Measurements from ENCODE around the gene NDEL1. TPM values are rescaled to one million over a fixed set of nuclear protein-coding genes. Genes with fewer than 3 reads are reported as not detected.

The NDEL1 gene
- total and polyA plus RNA-seq, 9 of the 15 experiments (the other 6 are each of a cell fraction or from before 2014, with no cell fraction given): 0.86 to 30.5 (median 22.7) TPM

DNA sequence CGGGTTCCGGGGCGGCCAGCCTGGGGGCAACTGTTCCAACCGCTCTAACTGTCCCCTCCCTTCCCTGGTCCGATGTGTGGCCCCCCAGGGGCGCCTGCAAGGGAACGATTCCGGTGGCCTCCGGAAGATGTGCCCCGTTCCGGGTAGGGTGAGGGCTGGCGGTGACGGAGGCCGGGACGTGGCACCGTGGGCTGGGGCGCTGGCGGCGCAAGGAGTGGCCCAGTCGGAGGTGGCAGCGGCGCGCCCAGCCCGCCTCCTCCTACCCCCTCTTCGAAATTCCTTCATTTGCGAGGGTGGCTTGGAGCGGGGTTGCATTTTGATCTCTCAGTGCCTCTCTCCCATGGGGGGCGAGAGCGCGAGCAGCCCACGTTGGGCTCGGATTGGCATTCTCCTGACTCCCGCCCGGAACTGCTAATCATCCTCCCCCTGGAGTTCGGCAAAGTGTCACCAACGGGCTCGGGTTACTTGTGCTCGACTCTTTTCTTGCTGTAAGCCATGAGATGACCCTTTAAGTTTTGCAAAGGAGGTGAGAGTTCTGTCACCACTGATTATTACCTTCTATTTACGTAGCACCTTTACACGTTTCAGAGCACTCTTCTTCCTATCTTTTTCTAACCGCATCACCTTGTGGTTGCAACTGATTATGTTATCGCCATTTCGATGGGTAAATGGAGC lies 622 bp downstream of the NDEL1 start (continued):
- TF ChIP-seq, protein P1, sequence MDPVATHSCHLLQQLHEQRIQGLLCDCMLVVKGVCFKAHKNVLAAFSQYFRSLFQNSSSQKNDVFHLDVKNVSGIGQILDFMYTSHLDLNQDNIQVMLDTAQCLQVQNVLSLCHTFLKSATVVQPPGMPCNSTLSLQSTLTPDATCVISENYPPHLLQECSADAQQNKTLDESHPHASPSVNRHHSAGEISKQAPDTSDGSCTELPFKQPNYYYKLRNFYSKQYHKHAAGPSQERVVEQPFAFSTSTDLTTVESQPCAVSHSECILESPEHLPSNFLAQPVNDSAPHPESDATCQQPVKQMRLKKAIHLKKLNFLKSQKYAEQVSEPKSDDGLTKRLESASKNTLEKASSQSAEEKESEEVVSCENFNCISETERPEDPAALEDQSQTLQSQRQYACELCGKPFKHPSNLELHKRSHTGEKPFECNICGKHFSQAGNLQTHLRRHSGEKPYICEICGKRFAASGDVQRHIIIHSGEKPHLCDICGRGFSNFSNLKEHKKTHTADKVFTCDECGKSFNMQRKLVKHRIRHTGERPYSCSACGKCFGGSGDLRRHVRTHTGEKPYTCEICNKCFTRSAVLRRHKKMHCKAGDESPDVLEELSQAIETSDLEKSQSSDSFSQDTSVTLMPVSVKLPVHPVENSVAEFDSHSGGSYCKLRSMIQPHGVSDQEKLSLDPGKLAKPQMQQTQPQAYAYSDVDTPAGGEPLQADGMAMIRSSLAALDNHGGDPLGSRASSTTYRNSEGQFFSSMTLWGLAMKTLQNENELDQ (CRISPR knock-in tag; IDR thresholded peaks at IDR 0.05; ENCODE audit: borderline replicate concordance): no peak
- TF ChIP-seq CBFA2T3 (IDR thresholded peaks at IDR 0.05) (peak; percentile 86), ZBTB8A (IDR thresholded peaks at IDR 0.05; ENCODE audit: partially characterized antibody) (no peak), ZNF75A (CRISPR knock-in tag; IDR thresholded peaks at IDR 0.05) (no peak), CAMTA2 (CRISPR knock-in tag; conservative IDR thresholded peaks at IDR 0.05) (no peak), BRD4 (IDR thresholded peaks at IDR 0.05) (no peak; the same call in 1 of the 2 replicates), XRCC3 (IDR thresholded peaks at IDR 0.05) (no peak), ZFP30 (CRISPR knock-in tag; IDR thresholded peaks at IDR 0.05; ENCODE audit: borderline replicate concordance) (no peak), ZBED1 (IDR thresholded peaks at IDR 0.05) (no peak)
- TF ChIP-seq, protein P2, sequence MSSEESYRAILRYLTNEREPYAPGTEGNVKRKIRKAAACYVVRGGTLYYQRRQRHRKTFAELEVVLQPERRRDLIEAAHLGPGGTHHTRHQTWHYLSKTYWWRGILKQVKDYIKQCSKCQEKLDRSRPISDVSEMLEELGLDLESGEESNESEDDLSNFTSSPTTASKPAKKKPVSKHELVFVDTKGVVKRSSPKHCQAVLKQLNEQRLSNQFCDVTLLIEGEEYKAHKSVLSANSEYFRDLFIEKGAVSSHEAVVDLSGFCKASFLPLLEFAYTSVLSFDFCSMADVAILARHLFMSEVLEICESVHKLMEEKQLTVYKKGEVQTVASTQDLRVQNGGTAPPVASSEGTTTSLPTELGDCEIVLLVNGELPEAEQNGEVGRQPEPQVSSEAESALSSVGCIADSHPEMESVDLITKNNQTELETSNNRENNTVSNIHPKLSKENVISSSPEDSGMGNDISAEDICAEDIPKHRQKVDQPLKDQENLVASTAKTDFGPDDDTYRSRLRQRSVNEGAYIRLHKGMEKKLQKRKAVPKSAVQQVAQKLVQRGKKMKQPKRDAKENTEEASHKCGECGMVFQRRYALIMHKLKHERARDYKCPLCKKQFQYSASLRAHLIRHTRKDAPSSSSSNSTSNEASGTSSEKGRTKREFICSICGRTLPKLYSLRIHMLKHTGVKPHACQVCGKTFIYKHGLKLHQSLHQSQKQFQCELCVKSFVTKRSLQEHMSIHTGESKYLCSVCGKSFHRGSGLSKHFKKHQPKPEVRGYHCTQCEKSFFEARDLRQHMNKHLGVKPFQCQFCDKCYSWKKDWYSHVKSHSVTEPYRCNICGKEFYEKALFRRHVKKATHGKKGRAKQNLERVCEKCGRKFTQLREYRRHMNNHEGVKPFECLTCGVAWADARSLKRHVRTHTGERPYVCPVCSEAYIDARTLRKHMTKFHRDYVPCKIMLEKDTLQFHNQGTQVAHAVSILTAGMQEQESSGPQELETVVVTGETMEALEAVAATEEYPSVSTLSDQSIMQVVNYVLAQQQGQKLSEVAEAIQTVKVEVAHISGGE (CRISPR knock-in tag; IDR thresholded peaks at IDR 0.05): no peak
- TF ChIP-seq, protein P3, sequence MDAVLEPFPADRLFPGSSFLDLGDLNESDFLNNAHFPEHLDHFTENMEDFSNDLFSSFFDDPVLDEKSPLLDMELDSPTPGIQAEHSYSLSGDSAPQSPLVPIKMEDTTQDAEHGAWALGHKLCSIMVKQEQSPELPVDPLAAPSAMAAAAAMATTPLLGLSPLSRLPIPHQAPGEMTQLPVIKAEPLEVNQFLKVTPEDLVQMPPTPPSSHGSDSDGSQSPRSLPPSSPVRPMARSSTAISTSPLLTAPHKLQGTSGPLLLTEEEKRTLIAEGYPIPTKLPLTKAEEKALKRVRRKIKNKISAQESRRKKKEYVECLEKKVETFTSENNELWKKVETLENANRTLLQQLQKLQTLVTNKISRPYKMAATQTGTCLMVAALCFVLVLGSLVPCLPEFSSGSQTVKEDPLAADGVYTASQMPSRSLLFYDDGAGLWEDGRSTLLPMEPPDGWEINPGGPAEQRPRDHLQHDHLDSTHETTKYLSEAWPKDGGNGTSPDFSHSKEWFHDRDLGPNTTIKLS (IDR thresholded peaks at IDR 0.05; ENCODE audit: borderline replicate concordance, low read depth): no peak
- TF ChIP-seq, protein P4, sequence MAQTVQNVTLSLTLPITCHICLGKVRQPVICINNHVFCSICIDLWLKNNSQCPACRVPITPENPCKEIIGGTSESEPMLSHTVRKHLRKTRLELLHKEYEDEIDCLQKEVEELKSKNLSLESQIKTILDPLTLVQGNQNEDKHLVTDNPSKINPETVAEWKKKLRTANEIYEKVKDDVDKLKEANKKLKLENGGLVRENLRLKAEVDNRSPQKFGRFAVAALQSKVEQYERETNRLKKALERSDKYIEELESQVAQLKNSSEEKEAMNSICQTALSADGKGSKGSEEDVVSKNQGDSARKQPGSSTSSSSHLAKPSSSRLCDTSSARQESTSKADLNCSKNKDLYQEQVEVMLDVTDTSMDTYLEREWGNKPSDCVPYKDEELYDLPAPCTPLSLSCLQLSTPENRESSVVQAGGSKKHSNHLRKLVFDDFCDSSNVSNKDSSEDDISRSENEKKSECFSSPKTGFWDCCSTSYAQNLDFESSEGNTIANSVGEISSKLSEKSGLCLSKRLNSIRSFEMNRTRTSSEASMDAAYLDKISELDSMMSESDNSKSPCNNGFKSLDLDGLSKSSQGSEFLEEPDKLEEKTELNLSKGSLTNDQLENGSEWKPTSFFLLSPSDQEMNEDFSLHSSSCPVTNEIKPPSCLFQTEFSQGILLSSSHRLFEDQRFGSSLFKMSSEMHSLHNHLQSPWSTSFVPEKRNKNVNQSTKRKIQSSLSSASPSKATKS (CRISPR knock-in tag; IDR thresholded peaks at IDR 0.05): no peak

Measured in K562 (cell line).